NCI-H187 (cell line): Measurements from ENCODE around the gene CDKN1C.
"Not testable (repeated sequence)": the region's sequence is repeated elsewhere in the genome, so short reads cannot be mapped to it uniquely, and the experiment has no call there.

Experiments used
- DNase-seq, 2 experiments: peaks; one replicate each; lab custom pipeline; 2025; lab: John Stamatoyannopoulos, UW

Gene CDKN1C

DNA sequence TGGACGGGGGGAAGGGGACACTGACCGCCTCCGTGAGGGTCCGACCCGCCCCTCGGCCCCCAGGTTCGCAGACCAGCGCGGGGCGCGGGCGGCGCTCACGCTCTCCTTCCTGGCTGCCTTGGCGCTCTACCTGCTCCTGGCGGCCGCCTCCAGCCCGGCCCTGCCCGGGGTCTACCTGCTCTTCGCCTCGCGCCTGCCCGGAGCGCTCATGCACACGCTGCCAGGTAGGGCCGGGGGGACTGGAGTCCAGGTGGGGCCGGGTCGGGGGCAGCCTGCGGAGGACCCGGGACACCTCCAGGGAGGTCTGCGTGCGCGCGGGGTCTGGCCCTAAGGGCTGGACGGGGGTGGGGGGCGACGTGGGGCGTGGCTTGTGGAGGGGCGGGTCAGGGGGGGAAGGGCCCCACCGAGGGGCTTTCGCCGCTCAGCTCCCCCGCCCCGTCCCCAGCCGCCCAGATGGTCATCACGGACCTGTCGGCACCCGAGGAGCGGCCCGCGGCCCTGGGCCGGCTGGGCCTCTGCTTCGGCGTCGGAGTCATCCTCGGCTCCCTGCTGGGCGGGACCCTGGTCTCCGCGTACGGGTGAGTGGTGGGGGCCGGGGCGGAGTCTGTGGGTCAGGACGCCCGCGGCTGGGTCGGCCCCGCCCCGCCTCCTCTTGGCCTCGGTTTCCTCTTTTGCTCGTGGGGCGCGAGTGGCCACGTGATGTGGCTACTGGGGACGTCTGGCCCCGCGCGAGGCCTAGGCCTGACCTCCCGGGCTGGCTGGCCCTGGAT is 23.7 kb upstream of the CDKN1C start:
- DNase-seq = no peak

DNA sequence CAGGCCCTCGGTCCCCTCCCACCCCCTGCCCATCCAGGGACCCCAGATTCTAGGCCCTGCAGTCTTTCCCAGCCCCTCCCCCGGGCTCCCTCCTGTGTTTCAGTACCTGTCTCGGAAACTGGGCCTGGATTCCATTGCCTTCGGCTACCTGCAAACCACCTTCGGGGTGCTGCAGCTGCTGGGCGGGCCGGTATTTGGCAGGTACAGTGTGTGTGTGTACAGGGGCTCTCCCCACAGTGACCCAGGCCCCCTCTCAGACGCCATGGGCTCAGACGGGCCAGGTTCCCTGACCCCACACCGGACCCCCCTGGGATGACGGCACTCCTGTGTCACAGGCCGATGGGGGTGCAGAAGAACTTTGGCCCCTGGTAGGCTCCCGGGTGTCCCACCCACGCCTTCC is 22.6 kb upstream of the CDKN1C start:
- no peak for DNase-seq

DNA sequence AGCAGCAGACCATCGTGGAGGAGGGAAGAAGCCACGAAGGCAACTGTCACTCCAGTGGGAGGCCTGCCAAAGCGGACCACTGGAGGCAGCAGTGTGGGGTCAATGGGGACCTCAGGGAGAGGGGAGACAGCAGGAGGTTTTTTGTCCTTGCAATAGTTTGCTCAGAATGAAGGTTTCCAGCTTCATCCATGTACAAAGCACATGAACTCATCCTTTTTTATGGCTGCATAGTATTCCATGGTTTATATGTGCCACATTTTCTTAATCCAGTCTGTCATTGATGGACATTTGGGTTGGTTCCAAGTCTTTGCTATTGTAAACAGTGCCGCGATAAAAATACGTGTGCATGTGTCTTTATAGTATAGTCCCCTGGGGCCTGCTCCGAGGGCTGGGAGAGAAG is 19.7 kb upstream of the CDKN1C start:
- DNase-seq = not testable (repeated sequence)

DNA sequence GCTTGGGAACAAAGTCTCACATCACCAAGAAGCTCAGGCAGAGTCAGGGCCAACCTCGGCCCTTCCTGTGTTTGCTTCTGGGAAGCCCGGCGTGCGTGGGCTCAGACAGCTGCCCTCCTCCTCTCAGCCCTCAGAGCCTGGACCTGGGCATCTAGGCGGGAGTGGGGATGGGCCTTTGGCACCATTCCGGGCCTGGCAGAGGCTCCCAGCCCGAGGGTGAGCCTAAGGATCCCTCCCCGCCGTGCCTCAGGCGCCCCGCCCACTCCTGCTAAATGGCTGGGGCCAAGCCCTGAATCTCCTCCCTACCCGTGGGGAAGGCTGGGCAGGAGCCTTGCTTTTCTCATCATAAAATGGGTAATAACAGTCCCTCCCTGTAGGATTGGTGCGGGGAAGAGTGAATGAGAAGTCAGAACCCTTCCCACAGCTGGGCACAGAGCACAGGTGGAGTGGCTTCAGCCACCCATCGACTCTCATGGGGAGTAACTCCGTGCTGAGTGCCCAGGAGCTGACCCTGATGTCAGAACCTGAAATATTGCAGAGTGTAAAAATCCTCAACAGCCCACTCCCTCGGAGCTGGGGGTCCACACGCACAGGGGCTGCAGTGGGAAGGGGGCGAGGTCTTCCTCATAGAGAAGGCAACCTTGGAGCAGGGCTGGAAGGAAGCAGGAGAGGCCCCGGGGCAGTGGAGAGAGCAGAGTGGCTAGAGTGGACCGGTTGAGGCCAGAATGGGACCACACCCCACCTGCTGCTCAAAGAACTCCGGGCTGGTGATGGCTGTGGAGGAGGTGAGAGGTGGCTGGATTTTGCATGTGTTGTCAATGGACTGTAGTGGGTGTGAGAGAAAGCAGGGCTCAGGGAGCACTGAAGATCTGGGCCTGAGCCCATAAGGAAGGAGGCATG is 18.8 kb upstream of the CDKN1C start:
- DNase-seq = no peak

DNA sequence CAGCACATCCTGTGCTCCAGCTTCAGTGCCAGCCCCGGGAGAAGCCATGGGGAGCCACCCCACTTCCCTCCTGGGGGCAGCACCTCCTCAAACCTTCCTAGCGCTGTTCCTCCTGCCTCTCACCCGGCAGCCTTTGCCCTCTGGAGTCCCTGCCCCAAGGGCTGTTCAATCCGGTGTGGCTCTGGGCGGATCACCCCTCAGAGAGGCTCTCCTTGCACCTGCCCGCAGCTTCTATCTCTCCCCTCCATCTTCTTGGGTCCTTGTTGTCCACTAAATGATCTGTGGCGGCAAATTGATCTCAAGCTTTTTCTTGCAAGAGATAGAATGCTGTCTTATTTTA is 18.1 kb upstream of the CDKN1C start:
- DNase-seq = no peak

DNA sequence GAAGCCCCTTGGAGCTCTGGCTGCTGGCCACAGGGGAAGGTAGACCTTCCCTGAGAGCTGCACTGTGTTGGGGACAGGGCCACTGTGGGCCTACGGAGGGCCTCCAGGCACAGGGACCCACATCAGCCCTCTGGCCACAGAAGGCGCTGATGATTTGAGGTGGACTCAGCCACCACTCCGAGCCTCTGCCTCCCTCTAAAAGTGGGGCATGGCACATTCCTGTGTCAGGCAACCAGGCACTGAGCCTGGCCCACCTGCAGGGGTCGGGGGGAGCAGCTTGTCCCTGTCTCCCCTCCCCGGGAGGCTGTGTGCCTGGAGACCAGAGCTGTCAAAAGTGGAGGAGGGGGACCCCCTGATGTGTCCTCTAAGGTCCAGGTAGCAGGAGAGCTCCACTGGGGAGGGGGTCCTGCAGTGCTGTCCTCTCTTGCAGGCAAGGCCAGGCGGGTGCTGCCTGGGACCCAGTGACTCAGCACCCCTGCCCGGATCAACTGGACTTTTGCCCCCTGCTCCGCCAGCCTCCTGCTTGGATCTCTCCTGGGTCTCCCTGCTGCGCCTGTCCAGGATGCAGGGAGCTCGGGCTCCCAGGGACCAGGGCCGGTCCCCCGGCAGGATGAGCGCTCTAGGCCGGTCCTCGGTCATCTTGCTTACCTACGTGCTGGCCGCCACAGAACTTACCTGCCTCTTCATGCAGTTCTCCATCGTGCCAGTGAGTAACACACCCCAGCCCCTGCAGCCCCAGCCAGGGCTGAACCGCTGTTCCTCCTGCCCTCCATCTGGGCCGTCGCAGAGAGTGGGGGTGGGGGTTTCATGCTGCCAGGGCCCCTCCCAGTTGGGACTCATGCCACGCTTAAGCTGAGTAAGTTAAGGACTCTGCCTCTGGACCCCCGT is 17.5 kb upstream of the CDKN1C start:
- no peak for DNase-seq

DNA sequence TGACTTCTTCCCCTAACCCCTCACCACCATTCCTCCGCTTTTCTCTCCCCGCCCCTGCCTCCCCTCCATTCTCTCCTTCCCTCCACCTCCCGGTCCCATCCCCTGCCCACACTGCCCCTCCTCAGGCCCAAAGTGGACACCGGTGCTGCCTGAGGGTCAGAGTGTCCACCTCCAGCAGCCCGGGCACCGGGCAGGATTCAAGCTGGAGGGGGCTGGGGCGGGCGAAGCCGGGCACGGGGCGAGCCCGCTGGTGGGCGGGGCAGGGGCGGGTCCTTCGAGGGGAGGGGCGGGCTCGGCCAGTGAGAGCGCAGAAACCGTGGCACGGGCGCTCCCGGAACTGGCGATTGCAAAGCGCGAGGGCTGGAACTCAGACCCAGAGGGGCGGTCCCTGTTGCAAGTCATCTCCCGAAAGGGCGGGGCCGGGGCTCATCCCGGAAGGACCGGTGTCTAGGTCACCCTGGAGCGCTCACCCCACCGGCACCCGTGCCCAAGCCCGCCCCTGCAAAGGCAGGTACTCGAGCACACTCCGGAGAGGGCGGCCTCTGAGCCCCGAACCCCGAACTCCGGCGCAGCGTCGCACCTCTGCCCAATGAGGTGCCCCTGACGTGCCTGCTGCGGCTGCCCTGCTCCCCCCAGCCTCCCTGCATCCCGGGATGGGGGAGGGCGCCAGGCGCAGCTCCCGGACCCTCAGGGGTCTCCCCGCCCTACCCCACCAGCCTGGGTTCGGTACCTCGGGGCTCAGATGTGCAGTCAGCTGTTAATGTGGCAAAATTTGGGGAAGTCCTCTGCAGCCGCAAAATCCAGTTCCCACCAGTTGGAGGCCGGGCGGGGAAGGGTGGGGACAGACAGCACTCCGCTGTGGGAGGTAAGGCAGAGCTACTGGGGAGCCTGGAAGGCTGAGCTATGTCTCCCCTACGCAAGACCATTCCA is 16.5 kb upstream of the CDKN1C start:
- DNase-seq = peak in 1 of 2 experiments; percentile 15

DNA sequence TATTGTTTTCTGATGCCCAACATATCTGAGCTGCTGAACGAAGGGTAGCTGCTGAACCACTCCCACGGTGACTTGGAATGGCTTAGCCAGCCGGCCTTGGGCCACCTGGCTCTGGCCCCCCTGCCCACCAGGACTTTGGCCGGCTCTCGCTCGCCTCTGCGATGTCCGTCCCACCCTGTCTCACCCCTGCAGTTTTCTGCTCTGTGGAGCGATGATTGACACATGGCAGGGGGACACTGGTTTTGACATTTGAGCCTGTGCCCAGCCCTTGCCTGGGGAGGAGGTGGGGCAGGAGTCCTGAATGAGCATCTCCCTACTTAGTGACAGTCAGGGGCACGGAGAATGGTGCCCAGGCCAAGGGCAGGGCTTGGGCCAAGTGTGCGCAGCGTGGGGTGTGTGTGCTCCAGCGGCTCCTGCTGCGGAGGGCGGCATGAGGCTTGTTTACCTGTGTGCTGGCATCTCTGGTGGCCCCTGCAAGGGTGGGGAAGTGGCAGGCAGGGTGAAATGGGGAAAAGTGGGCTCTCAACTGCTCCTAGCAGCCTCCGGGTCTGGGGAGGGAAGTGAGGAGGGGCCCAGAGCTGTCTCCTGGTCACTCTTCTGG is 15.7 kb upstream of the CDKN1C start:
- DNase-seq = no peak

DNA sequence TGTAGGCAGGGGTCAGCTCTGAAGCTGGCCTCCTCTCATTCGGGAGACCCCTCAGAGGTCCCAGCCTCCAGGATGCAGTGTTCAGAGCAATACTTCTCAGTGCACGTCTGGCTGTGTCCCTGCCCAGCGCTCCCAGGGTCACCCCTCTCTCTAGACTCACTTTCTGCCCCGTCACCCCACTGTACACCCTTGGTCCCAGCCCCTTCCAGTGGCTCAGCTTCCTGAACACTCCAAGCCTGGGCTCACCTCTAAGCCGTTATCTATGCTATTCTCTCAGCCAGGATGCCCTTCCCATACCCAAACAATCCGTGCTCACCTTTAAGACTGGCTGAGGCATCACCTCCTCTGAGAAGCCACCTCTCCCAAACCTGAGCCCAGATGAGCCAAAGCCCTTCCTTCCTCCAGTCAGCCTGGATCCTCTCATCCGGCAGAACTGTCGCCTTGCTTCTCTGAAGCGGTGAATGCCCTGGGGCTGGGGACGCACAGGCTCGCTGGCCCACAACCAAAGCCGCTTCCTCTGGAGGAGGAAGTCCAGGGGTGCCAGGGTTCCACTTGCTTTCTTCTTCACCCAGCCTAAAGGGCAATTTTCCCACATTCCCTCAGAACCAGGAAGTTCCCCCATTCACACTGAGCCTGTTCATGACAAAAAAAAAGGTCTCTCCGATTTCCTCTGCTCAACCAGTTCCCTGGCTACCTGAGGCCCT is 13.7 kb upstream of the CDKN1C start:
- DNase-seq = no peak

DNA sequence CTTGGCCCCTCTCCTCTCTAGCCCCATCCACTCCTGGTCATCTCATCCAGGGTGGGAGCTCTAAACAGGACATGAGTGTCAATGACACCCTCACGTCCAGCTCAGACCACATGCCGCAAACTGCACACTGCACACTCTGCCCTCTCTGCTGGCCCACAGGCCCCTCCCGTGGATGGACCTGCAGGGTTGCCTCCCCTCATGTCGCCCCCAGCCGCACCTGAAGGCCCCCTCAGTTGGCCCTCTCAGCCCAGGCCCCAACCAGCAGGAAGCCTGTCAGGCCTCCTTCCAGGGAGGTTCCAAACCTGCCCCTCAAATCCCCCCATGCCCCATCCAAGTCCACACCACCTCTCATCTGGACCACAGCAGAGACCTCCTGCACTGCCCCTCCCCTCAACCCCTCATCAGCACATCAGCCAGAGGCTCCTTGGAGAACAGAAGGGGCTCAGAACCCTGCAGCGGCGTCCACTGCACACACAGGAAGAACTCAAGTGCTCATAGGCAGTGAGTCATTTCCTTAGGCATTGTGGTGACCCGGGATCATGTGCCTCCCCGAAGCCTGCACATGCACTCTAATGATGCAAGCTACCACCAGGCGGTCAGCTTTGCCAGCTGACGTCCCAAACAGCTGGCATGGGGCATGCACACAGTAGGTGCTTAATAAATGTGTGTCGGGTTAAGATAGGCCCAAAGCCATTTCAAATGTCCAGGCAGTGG is 12.9 kb upstream of the CDKN1C start:
- no peak for DNase-seq

DNA sequence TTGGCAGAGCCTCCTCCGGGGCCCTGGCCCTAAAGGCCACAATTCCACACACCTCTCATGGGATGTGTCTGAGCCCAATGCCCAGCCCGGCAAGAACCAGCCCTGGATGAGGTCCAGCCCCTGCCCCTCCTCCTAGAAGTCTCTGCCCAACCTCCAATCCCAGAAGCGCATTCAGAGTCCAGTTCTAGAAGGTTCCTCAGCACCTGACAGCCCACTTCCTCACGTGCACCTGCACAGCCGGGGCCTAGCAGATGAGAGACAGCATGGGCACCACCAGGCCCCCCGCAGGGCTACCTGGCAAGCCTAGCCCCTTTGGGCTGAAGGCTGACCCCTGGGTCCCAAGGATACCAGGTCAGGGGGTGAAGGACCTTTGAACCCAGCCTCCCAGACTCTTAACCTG is 11.5 kb upstream of the CDKN1C start:
- DNase-seq = no peak

DNA sequence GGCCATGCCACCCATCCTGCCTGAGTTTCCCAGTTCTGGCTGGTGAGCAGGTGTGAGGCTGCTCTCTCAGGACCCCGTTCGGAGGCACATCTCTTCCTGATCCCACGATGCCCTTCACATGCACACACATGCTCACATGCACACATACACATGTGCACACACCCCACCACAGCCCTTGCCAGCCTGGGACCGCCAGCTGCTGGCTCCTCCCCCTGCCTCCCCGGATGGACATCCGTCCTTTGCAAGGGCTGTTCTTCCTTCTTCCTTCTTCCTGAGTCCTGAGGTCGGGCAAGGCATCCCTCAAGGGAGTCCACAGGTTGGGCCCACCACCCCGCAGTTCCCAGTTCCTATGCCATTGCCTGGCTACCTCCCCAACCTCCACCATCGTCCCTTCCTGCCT is 10.5 kb upstream of the CDKN1C start:
- no peak for DNase-seq

DNA sequence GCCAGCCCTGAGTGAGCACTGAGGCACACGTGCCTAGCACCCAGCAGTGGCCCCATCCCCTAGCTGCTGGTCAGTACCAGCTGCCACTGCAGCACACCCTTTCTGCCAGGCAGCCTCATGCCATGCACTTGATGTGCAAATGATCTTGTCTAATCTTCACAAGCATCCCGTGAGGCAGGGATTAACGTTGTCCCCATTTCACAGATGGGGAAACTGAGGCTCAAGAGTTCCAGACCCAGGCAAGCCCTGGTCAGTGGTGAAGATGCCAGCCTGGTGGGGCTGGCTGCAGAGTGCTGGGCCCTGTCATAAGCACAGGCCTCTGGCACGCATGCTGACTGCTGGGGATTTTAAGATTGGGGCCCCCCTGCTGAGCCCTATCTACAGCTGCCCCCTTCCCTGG is 8.4 kb upstream of the CDKN1C start:
- no peak for DNase-seq

DNA sequence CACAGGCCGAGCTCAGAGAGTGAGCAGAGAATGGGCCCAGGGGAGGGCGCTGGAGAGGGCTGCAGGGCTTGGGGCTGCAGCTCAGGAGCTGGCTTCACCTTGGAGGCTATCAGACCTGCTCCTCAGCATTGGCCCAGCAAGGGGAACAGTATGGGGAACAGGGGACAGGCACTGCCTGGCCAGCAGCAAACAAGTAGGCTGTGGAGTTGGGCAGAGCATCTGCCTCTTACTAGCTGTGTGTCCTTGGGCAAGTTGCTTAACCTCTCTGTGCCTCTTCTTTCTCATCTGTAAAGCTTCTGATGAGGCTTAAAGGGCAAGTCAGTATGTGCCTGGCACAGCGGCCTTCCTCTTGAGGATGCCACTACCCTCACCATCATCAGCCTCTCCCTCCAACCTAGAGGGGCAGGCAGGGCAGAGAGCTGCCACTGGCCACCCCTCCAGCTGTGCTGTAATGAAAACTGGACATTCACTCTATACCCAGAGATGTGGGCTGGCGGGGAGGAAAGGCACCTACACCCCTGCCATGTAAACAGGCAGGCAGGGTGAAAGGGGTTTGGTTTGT is 7.5 kb upstream of the CDKN1C start:
- DNase-seq = no peak

DNA sequence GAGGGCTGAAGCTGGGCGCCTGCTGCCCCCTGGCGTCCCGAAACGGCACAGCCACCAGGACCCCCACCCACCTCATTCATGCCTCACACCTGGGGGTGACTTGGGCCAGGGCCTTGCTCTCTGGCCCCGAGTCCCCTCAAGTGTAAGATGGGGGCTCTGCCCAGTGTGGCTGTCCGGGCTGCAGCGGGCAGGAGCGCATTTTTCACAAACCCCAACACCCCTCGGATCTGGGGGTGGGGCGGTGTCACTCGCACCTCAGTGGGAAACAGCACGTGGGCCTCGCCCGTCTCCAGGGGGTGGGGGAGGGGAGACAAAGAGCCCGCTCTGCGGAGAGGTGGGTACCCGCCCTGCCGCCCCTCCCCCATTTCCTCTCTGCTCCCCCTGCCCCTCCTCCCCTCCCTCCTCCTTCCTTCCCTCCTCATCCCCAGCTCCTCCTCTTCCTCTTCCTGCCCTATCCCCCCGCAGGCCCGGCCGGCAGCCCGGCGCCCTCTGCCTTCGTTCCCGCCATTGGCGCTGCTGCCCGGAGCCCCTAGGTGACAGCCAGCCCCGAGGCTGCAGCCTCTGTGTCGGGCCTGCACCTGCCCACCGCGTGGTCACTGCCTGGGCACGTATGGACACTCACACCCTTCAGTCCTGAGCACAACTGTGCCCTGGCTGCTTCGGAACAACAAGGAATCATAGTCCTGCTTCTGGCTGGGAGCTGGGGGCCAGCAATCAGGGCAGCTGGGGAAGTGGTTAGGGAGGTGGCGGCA is 6.8 kb upstream of the CDKN1C start:
- no peak for DNase-seq

DNA sequence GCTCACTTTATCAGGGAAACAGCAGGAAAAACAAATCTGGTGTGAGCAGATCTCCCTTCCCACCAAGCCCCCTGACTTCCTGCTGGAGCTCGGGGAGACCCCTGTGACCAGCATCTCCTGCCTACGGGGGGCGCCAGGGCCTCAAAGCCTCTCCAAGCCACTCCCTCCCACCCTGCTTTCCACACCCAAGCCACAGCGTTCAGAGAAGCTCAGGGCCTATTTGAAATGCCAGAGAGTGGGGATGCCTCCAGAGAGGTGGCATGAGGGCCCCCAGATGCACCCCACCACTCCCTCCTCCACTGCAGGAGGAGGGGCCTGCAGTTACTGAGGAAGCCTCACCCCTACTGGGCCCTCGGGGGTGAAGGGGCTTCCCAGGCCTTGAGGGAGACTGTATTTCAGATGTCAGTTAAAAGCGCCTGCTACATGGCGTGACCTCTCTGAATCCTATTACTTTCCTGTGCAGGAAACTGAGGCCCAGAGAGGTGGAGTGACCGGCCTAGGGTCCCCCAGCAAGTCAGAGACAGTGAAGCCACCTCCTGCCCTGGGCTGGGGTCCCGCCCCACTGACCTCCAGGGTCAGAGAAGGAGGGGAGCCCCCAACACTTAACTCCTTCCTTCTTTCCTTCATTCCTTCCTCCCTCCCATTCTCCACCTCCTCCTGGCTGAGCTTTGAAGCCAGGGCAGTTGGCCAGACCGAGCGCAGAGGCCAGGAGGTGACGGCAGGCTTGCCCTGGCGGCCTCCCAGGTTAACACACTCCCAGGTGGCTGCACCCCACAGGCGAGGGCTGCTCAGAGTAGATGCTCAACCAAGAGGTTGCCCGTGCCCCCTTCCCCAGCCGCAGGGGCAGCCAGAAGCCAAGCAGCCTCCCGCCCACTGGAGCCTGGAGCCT is 6.0 kb upstream of the CDKN1C start:
- no peak for DNase-seq

DNA sequence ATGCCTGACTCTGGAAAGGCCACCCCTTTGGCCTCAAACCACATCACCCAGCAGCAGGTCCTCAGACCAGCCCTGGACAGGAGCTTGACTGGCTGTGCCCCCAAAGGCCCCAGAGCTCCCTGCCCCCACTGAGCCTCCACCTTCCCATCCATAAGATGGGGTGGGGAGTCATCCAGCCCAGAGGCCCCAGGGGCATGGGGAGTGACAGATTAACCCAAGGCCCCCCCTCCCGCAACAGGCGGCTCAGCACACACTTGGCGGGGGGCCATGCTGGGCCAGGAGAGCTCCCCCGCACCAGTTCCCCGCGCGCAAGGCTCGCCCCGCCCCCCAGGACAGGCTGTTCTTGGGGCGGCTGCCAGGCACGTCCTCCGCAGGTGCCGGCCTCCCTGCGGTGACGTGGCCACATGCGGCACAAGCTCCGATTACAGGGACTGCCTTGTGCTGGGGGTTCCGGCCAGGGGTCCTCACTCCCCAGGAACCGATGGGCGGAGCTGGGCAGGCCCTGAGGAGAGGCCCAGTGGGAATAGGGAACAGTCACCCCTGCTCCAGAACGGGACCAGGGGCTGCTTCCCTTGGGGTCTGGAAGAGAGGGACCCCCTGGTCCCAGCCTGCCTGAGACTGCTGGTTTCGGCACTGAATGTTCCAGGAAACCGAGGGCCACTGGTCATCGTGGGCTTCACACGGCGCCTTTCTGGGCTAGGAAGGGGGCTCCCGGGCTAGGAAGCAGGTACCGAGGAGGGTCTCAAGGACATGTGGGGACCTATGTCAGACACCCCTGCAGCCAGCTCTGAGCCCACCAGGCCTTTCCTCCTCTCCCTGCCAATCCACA is 5.1 kb upstream of the CDKN1C start:
- no peak for DNase-seq
